HUDEP-2 (cell line): Measurements from ENCODE around the gene PAWR.
"Not testable (repeated sequence)": the region's sequence is repeated elsewhere in the genome, so short reads cannot be mapped to it uniquely, and the experiment has no call there.

Experiments
- DNase-seq, 76 experiments: peaks; one replicate each; lab custom pipeline; 2025; ENCODE audit not compliant: unreplicated experiment in 76 of 76; lab: John Stamatoyannopoulos, UW

The PAWR gene

DNA sequence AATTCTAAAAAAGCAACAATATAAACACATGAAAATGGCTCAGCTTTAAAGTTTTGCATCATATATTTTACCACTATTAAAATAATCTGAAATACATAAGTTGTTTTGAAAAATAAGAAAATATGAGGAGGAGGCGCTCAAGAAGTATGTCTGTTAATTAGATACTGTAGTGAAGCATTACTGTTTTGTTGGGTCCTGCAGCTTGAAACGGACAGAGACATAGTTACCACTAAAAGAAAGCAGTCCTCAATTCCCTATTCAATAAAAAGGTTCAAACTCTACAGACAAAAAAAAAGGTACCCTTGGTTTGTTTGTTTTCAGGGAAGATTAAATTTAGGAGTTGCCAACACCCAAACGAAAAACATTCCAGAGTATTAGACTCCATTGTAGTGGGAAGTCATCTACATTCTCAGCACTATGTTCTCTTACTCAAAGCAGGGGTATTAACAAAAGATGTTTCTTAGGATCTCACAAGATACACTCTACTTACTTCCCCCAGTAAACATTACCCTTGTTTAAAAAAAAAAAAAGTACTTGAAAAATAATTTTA is 3.0 kb downstream of the PAWR start:
- no peak for DNase-seq

DNA sequence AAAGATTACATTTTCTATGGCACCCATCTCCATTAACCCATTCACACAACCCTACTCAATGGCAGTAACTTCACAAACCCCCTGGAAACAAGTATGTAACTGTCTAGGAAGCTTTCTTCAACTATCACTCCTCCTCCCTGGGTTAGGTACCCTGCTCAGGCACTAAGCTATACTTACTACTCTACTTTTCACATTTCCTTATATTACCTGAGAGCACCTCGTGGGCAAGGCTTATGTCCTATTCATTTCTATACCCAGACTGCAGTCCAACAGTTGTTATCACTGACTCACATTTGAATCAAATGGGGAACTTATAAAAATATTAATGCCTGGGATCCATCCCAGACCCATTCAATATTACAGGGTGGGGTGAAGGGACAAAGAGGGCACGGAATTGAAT is 4.6 kb downstream of the PAWR start:
- no peak for DNase-seq

DNA sequence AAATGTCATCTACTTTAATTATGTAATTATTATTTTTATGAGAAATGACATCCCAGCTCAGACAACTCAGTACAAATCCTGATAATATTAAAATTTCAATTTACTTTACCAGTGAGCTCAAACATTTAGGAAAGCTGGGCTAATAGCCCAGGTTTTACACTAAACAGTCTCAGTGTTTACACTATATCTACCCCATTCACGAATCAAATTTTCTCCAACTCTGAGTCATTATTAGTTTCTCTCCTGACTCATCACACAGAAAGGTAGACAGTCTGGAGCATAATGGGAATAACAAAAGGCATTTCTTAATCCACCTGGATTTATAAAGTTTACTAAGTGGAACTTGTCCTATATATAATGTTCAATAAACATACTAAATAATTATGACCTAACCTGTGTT is 5.7 kb downstream of the PAWR start:
- DNase-seq, result no peak

DNA sequence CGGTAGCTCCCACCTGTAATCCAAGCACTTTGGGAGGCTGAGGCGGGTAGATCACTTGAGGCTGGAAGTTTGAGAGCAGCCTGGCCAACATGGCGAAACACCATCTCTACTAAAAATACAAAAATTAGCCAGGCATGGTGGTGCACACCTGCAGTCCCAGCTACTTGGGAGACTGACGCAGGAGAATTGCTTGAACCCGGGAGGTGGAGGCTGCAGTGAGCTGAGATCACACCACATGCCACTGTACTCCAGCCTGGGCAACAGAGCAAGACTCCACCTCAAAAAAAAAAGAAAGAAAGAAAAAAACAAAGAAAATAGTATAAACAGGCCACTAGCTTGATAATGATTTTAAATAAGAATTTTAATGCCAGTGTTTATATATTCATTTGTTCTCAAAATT is 6.4 kb downstream of the PAWR start:
- not testable (repeated sequence) for DNase-seq

DNA sequence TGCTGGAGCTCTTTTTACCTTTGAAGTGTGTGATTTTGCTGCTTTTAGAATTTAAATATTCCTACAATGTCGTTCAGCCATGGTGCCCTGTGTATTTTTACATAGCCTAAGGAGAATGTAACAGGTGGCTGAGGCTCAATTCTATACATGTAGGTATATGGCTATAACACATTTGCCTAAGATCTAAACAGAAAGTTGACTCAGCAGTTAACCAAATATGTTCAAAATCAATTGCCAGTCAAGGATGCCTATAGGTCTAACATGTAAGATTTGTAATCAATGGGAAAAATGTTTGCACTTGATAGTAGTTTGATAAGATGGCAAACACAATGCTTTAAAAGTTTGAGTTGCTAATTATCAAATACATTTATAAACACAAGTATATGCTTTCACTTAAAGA is 8.2 kb downstream of the PAWR start:
- no peak for DNase-seq

DNA sequence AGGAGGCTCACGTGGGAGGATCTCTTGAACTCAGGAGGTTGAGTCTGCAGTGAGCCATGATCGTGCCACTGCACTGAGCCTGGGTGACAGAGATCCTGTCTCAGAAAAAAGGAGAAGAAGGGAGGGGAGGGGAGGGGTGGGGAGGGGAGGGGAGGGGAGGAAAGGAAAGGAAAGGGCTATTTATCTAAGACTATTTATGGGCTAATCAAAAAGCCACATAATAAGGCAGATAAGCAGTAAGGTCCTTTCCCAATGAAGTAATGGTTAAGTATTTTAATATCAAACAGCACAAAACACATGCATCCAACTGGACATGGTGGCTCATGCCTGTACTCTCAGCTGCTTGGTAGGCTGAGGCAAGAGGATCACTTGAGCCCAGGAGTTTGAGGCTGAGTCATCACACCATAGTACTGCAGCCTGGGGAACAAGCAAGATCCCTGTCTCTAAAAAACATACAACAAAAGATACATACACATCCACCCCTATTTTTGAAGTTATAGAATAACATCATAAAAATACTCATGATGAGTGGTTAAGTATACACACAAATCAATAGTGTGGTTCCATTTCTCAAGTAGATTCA is 9.7 kb downstream of the PAWR start:
- no peak for DNase-seq

DNA sequence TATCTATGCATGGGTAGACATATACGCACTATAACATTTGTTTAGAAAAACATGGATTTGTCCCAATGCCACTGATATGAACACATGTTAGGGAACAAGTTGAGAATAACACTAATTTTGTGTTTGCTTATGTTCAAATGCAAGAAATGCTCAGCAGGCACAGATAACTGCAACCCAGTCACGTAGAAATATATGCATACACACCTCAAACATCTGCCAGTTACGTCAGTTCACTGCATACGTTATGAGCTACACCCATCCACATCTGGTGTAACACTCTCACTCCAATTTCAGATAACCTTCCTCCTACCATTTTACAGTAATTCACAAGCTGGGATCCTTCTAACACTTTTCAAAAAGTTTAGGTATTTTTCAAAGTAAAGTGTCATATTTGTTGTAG is 10.7 kb downstream of the PAWR start:
- DNase-seq, result no peak

DNA sequence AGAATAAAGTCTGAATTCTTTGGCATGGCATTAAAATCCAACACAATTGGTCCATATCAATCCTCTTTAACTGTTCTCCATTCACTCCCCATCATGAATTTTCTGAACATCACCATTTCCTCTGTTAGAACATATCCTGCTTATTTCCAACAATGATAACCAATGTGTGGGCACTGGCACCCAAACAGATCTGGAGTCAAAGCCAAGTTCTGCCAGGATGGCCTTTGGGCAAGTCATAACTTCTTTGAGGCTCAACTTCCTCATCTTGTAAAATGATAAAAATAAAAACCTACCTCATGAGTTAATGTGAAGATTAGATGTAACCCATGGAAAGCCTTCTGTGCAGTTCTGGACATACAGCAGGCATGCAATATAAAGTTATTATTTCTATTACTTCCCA is 12.5 kb downstream of the PAWR start:
- no peak for DNase-seq

DNA sequence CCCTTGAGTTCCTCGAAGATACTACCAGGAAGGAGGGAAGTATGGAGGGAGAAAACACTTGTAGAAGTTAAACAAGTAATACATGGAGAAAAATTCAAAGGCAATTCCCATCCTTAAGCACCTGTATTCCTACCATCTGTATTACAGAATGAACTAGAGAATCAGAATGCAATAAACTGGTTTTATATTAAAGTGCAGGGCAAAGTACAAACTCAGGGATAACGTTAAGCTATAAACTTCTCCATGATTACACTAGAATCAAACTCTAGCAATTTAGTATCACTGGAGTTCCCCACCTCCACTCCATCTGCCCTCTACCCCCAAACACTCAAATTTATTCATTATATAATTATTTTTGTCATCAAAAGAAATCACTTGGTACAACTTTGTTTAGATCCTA is 13.1 kb downstream of the PAWR start:
- no peak for DNase-seq

DNA sequence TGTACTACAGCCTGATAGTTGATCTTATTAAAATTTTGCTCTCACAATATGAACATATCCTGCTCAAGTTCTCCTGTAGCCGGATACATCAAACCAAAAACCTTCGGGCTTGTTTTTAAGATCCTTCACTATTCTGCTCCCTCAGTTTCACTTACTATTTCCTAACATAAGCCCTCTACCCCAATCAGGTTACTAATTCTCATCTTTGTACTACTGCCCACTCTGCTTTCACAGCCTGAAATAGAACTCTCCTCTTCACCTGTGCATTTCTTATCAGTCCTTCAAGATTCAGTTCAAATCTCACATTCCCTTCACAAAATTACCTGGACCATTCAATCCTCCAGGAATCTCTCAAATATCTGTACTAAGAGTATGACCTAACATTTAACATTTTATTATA is 14.2 kb downstream of the PAWR start:
- DNase-seq, result no peak

DNA sequence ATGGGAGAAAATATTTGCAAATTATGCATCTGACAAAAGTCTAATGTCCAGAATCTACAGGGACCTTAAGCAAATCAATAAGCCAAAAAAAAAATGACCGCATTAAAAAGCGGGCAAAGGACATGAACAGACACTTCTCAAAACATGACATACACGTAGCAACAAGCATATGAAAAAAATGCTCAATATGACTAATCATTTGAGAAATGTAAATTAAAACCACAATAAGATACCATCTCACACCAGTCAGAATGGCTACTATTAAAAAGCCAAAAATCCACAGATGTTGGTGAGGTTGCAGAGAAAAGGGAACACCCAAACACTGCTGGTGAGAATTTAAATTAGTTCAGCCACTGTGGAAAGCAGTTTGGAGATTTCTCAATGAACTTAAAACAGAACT is 16.1 kb downstream of the PAWR start:
- DNase-seq, result no peak

DNA sequence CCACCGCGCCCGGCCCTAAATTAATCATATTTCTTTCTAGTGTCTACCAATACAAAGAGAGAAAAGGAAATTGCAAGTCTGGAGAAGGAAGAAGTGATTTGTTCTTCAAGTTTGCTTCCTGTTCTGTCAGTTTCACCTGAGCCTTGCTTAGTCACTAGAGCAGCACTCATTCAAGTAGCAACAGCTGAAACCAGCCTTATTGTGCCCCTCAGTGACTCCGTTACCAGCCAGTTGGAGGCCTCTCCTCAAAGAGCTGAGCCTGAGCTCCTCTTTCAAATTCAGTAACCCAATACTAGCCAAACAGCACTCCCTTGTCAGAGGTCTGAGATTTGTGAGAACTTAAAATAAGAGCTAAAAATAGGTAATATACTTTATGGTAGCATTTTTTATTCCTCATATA is 17.4 kb downstream of the PAWR start:
- no peak for DNase-seq

DNA sequence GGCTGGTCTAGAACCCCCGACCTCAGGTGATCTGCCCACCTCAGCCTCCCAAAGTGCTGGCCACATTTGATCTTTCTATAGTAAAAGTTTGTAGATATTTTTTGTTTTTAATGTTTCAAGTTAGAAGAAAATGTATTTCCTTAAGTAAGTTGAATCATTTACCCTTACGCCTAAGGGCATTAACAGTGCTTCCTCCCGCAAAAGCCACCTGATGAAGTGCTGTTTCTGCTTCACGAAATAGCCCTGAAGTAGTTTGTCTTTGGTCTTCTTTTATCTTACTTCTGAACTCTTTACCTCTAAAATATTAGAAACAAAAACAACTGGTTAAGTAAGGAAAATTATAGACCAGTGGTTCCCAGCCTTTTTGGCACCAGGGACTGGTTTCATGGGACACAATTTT is 22.7 kb downstream of the PAWR start:
- no peak for DNase-seq

DNA sequence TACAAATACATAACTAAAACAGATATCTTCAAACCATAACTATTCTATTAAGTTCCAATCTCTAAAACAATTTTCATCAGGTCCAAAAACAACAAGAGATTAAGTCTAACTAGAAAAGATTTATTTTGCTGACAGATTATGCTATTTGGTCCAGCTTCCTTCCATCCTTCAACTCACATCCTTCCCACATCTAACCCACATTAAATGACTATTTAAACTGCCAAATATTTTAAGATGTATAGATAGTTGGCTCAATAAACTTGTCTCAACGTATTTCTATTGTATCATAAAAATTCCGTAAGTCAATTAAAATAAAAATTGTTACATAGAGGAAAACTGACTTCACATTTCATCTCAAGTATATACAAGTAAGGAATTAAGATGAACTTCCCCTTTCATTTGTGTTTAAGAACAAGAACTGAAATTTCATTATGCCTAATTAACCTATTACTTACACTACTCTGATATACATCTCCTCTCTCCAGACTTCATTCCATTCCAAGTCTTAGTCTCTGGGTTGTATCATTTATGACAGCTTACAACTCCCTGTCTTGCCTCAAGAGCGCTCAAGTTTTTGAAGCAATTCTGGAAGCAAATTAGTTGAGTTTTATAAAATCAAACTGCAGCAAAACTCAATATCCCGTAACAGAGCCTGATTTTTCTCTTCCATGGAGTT is 25.4 kb downstream of the PAWR start:
- no peak for DNase-seq

DNA sequence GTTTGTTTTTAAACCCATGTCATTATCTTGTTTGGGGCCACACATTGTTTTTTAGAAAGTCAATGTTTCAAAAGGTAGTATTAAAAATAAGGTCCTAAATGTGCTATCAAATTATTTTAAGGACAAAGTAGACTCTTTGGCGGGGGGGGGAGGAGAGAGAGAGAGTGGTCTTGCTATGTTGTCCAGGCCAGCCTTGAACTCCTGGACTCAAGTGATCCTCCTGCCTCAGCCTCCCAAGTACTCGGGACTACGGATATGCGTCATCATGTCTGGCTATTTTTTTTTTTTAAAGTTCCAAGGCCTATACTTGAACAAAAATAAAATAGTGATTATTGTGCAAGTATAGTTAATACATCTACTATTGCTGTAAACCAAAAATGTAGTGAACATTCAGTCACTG is 26.2 kb downstream of the PAWR start:
- no peak for DNase-seq

DNA sequence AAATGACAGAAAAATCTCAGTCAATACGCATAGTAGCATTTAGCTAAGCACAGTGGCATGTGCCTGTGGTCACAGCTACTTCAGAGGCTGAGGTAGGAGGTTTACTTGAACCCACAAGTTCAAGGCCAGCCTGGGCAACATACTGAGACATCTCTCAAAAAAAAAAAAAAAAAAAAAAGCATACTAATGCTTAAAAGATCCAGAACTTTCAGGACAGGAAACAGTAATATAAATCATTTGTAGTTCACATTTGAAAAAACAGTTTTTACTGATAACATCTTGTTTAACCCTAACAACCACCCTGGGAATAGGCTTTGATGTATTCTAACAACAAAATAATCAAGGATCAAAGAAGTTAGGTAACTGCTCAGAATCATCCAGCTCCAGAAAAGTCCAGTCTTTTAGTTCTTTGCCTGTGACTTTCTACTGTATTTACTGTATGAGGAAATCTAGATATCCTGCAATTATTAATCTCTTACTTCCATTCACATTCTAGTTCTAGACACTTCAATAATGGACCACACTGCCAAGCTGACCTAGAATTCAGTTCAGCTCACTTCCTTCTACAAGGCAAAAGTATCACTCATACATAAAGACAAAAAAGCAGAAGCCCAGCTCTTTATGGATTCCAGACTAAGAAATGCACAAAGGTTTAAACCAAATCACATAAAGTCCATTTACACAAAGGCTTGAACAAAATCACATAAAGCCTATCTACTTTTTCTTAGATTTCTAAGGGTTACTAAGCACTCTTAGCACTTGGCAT is 28.5 kb downstream of the PAWR start:
- DNase-seq, result no peak

DNA sequence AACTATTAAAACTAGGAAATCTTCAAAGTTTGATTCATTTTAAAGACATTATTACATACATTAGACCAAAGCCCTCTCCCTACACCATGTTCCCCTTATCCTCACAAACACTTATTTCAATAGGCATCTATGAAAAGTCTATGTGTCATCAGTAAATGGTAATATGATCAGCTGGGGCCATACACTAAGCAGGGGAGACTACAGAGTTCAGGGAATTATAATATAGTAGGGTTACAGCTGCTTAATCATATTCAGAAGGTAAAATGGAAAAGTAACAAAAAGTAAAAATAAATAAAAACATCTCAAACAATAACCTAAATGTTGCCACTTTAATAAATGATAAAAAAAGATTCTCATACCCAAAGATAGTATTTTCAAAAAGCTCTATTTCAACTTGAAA is 29.1 kb downstream of the PAWR start:
- no peak for DNase-seq

DNA sequence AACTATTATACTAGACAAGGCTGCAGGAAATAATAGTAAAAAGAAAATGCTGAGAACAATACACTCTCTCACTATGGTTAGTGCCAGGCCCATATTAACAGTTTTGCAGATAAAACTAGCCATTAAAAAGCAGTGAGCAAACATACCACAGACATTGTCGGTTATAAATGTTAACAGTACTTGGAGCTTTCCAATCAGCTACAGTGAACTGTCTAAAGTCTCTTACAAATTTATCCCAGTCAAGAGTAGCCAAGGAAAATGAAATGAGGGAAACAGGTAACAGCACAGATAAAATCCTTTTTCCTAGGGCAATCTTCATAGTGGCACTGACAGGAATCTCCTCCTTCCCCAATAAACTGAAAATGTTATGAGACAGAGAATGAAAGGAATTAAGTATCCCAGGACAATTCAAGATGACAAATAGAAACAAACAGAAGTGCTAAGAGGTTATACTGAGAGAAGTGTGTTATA is 30.8 kb downstream of the PAWR start:
- DNase-seq, result no peak

DNA sequence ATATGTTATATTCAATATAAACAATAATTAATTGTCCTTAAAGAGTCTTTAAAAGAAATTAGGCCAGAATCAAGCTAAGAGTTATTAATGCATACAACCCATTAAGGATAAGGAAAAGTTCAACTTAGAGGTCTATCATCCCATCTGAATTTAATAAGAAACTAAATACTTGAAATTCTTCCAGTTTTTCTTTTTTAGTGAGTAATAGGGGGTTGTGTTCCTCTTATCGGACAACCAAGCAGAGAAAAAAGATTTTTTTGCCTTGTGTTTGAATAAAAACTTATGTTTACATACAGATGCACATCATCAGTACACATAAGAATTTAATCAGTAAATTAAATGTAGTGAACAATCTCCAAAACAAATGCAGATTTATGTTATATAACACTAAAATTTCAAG is 32.5 kb downstream of the PAWR start:
- no peak for DNase-seq

DNA sequence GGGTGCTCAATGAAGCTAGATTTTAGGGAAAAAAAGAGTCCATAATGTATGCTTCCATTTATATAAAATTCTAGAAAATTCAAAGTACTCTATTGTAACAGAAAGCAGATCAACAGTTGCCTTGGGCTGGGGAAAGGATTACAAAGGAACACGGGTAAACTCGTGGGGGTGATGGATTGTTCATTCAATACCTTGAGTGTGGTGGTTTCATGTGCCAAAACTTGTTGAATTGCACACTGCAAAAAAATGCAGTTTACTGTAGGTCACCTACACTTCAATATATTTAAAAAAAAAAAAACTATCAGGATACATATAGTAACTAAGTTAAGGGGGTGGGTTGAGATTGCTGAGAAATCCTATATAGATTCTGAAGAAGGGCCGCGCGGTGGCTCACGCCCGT is 33.6 kb downstream of the PAWR start:
- DNase-seq, result no peak

DNA sequence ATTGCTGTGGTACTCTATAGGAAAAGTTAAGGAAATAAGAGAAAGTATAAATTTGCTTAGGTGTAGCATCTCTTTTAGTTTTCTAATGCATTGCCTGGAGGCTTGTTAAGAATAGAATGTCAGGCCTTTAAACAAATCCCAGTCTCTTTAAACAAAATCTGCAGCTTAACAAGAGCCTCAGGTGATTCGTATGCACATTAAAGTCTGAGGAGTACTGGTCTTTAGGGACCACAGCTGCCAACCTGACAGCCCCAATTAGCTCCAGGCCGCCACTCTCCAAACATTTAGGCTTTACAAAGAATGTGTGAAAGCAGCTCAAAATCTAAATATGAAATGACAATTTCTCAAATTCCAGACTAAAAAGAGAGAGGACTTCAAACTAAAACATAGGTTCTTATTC is 35.7 kb downstream of the PAWR start:
- no peak for DNase-seq

DNA sequence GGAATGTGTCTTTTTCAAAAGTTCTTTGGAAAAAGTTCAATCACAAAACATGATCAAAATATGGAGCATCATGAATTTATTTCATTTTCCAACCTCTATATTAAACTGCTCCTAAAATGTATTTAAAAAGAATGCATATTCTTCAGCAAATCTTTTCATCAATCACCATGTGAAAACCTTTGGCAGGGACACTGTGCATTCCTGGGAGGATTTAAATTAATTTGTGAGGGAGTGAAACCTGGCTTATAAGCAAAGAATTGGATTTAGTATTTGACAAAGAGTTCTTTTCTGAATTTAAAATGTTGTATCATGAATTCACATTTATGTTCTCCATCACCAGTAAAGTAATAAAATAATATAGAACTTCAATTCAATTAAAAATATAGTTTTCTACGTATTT is 38.2 kb downstream of the PAWR start:
- no peak for DNase-seq
